Sigmoid colon (tissue), 4 donors: ENCODE results near the gene WWC1.

Experiments used
- CTCF ChIP-seq, 4 experiments: fragments of 450-650 bp in 3 of 4; fragments of 200-600 bp in 1 of 4; IDR thresholded peaks; one replicate each; pipeline ENCODE4 v1.5.1; 2016 to 2019; ENCODE audit warnings: antibody characterized with exemption in 4 of 4, mild to moderate bottlenecking in 3 of 4, moderate library complexity in 2 of 4
- EP300 ChIP-seq, 4 donors: sonication (generic); formaldehyde crosslinking; IDR thresholded peaks; one replicate each; pipeline ENCODE4 v1.6.1; 2017; ENCODE audit warnings: antibody characterized with exemption in 4 of 4
- POLR2A ChIP-seq, 2 donors: fragments of 450-650 bp; IDR thresholded peaks; one replicate each; pipeline ENCODE4 v1.6.1; 2016; ENCODE audit warnings: antibody characterized with exemption in 2 of 2, mild to moderate bottlenecking in 2 of 2, moderate library complexity in 2 of 2

- TF ChIP-seq POLR2A (IDR thresholded peaks at IDR 0.05), result no peak
- no peak for TF ChIP-seq CTCF (IDR thresholded peaks at IDR 0.05)
- no peak for TF ChIP-seq EP300 (IDR thresholded peaks at IDR 0.05)
Measured at GRCh38 chr5:168411871-168412270, 120.4 kb downstream of the WWC1 start.
